Measurements from ENCODE around the gene NMBR.
"Not testable (repeated sequence)": the region's sequence is repeated elsewhere in the genome, so short reads cannot be mapped to it uniquely, and the experiment has no call there.

The NMBR gene

GRCh38 chr6:142146828-142147662, at the start of gene NMBR, which contains the start of gene VTA1:
Gene NMBR, minus strand, starts transcription at chr6:142147122. Its CDS starts 58,464 bp downstream, at chr6:142088658.
Gene VTA1, plus strand, starts transcription at chr6:142147263. Its CDS starts 25 bp downstream, at chr6:142147288.
- peak; percentile 84 for DNase-seq (ENCODE audit: low spot score)
- peak; percentile 79 for TF ChIP-seq CTCF (IDR thresholded peaks at IDR 0.05; ENCODE audit: borderline replicate concordance, control extremely low read depth, extremely low read depth, insufficient read depth, missing control alignments)
- in situ Hi-C loops (cut with MboI; ENCODE audit: low sequenced_read_pairs, unreplicated experiment), result loop anchor here (10.0 kb wide), 1 partner anchor 248 kb away; no protein-coding TSS in a partner anchor

GRCh38 chr6:142195862-142196541, 49.1 kb upstream of the NMBR start:
- in situ Hi-C loops (cut with MboI; ENCODE audit: low sequenced_read_pairs, unreplicated experiment), result no loop called here
- TF ChIP-seq CTCF (IDR thresholded peaks at IDR 0.05; ENCODE audit: borderline replicate concordance, control extremely low read depth, extremely low read depth, insufficient read depth, missing control alignments), result no peak

GRCh38 chr6:142193621-142194020, 46.7 kb upstream of the NMBR start:
- no peak for TF ChIP-seq CTCF (IDR thresholded peaks at IDR 0.05; ENCODE audit: borderline replicate concordance, control extremely low read depth, extremely low read depth, insufficient read depth, missing control alignments)
- DNase-seq (ENCODE audit: low spot score), result no peak
- in situ Hi-C loops (cut with MboI; ENCODE audit: low sequenced_read_pairs, unreplicated experiment), result no loop called here

More at GRCh38 chr6:142195862-142196541, 49.1 kb upstream of the NMBR start:
- no peak for DNase-seq (ENCODE audit: low spot score)

GRCh38 chr6:142192343-142192742, 45.4 kb upstream of the NMBR start:
- in situ Hi-C loops (cut with MboI; ENCODE audit: low sequenced_read_pairs, unreplicated experiment), result no loop called here

GRCh38 chr6:142189057-142189456, 42.1 kb upstream of the NMBR start:
- in situ Hi-C loops (cut with MboI; ENCODE audit: low sequenced_read_pairs, unreplicated experiment), result no loop called here
- no peak for TF ChIP-seq CTCF (IDR thresholded peaks at IDR 0.05; ENCODE audit: borderline replicate concordance, control extremely low read depth, extremely low read depth, insufficient read depth, missing control alignments)
- DNase-seq (ENCODE audit: low spot score), result no peak

More at GRCh38 chr6:142192343-142192742, 45.4 kb upstream of the NMBR start:
- no peak for TF ChIP-seq CTCF (IDR thresholded peaks at IDR 0.05; ENCODE audit: borderline replicate concordance, control extremely low read depth, extremely low read depth, insufficient read depth, missing control alignments)
- DNase-seq (ENCODE audit: low spot score), result no peak

- in situ Hi-C loops (cut with MboI; ENCODE audit: low sequenced_read_pairs, unreplicated experiment); DNase-seq (ENCODE audit: low spot score): not testable (repeated sequence)
Measured at GRCh38 chr6:142188341-142188740, 41.4 kb upstream of the NMBR start.

GRCh38 chr6:142187209-142187608, 40.3 kb upstream of the NMBR start:
- no peak for DNase-seq (ENCODE audit: low spot score)

More at GRCh38 chr6:142187209-142187608, 40.3 kb upstream of the NMBR start:
- TF ChIP-seq CTCF (IDR thresholded peaks at IDR 0.05; ENCODE audit: borderline replicate concordance, control extremely low read depth, extremely low read depth, insufficient read depth, missing control alignments), result no peak
- in situ Hi-C loops (cut with MboI; ENCODE audit: low sequenced_read_pairs, unreplicated experiment), result no loop called here

Measured in GM13976 (cell line).